HG02798 (cell line): Measurements from ENCODE around the gene HS1BP3.

Experiments
- ATAC-seq: cut with Tn5 transposase; IDR thresholded peaks from one replicate; pipeline ENCODE4 v1.9.1; 2021; ENCODE audit warnings: mild to moderate bottlenecking; ENCODE audit not compliant: unreplicated experiment, poor library complexity

HS1BP3 gene

GRCh38 chr2:20675701-20676352 is 24.9 kb upstream of the HS1BP3 start:
- peak; percentile 76 for ATAC-seq

DNA sequence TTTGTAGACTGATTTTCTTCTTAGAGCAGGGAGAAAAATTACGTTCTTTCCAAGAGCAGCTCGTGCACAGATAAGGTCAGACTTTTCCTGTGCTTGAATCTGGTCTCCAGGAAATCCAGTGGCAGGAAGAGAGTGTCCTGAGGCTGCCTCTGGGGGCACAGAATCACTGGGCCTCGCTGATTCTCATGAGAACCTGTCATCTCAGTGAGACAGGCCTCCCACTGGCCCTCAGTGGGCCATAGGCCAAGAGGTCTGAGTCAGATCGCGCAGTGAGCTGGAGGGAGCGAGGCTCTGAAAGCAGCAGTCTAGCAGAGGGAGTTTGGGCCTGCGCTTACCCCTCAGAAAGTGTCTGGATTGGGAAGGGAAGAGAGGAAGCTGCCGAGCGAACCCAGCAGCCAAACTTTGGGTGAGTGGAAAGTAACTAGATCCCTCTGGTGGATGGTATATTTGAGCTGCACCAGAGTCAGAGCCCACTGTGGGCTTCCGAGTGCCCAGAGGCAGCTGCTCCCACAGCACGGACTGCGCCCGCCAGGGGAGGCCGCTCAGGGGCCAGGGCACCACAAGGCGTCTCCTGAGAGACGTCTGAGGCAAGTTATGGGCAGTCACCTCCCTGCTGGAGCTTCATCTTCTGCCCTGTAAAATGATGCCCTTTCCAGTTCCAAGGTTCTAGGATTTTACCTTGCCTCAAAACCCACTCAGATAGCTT is 24.2 kb upstream of the HS1BP3 start:
- ATAC-seq, result no peak

- ATAC-seq, result no peak
These were observed 23.5 kb upstream of the HS1BP3 start for GRCh38 chr2:20674309-20674965.

GRCh38 chr2:20673686-20674308 is 22.9 kb upstream of the HS1BP3 start:
- ATAC-seq, result no peak

DNA sequence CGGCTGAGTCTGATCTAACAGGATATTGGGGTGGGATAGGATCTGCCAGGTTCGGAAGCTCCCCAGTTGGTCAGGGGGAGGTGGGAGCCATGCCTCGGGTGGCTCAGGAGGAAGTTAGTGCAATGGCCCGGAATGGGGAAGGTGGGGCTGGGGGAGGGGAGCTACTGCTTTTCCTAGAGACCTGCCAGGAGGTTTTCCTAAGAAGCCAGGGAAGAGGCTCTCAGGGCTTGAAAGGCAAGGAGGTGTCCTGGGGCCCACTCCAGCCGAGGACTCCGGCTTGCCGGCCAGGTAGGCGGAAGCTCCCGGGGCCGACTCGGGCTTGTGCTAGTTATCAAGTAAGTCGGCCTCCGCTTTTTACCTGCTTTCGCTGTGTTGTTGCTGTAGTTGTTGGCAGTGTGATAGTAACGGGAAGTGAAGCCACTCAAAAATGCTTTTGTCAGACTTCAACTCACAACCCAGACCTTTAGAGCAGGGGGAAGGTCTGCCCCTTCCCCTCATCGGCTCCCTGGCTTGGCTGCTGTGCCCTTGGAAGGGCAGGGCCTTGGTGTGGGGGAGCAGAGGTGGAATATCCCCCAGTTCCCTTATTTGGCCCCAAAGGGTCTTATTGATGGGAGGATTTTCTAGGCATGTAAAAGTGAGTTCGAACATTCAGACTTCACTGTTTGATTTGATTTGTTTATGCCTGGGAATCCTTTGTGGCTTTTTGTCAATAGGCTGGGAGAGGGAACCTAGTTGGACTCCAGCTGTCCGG is 21.5 kb upstream of the HS1BP3 start:
- no peak for ATAC-seq

GRCh38 chr2:20671736-20672080 is 20.8 kb upstream of the HS1BP3 start:
- no peak for ATAC-seq

DNA sequence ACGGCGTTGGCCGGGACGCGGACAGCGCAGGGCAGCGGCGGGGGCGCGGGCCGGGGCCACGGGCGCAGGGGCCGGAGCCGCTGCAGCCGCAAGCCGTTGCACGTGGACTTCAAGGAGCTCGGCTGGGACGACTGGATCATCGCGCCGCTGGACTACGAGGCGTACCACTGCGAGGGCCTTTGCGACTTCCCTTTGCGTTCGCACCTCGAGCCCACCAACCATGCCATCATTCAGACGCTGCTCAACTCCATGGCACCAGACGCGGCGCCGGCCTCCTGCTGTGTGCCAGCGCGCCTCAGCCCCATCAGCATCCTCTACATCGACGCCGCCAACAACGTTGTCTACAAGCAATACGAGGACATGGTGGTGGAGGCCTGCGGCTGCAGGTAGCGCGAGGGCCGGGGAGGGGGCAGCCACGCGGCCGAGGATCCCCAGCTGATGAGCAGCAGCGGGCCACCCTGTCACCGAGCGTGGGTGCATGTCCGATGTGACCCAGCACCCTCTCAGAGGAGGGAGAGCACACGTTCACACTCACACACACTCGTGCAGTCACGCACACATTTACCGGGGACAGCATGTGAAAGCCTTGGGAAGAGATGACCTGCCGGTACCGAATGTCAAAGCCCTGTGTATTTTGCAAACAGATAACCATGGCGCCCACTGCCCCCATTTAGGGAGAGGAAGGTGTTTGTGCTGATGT is 20.3 kb upstream of the HS1BP3 start:
- no peak for ATAC-seq

- ATAC-seq, result no peak
These were observed 19.6 kb upstream of the HS1BP3 start for GRCh38 chr2:20670315-20671035.

GRCh38 chr2:20669562-20670314 is 18.8 kb upstream of the HS1BP3 start:
- no peak for ATAC-seq

DNA sequence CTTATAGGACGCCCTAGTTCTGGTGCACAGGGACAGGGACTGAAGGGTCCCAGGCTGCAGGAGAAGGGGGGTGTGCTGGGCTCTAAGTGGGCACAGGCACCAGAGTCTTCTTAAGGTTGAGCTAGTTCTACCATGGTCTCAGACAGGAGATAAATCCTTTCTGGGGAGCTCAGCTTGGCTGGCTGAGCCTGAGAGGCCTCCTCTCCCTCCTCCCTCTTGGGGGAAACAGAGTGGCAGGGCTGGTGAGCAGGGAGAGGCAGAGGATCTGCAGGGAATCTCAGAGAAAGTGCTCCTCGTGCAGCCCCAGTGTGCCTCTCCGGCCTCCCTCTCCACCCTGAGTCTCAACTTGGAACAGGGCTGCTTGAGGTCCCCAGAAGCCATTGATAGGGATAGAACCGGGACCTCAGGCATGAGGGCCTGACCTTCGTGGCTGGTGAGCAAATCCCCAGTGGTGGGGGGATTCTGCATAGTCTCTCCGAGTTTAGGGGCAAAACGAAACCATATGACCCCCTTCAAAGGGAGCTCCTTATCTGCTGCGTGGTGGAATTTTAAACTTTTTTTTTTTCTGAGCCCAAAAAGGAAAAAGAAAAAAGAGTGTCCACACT is 18.1 kb upstream of the HS1BP3 start:
- ATAC-seq, result no peak

DNA sequence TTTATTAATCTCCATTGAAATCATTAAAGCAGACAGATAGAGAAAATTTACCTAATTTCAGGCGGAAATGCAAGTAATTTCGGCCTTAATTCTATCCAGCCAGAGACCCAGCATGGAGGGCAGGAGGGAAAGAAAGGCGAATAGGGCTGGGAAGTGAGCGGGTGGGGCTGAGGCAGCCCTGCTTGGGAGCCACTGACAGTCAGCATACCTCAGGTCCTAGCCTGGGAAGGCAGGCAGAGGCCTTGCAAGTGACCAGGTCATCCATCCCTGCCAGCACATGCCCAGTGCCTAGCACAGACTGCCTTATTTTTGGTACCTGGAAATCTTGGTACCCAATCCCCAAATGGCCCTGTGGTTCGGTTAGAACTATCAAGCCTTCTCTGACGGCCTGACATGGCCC is 17.6 kb upstream of the HS1BP3 start:
- ATAC-seq, result no peak

- no peak for ATAC-seq
These were observed 16.9 kb upstream of the HS1BP3 start for GRCh38 chr2:20667531-20668401.

GRCh38 chr2:20667151-20667530 is 16.2 kb upstream of the HS1BP3 start:
- ATAC-seq, result no peak

DNA sequence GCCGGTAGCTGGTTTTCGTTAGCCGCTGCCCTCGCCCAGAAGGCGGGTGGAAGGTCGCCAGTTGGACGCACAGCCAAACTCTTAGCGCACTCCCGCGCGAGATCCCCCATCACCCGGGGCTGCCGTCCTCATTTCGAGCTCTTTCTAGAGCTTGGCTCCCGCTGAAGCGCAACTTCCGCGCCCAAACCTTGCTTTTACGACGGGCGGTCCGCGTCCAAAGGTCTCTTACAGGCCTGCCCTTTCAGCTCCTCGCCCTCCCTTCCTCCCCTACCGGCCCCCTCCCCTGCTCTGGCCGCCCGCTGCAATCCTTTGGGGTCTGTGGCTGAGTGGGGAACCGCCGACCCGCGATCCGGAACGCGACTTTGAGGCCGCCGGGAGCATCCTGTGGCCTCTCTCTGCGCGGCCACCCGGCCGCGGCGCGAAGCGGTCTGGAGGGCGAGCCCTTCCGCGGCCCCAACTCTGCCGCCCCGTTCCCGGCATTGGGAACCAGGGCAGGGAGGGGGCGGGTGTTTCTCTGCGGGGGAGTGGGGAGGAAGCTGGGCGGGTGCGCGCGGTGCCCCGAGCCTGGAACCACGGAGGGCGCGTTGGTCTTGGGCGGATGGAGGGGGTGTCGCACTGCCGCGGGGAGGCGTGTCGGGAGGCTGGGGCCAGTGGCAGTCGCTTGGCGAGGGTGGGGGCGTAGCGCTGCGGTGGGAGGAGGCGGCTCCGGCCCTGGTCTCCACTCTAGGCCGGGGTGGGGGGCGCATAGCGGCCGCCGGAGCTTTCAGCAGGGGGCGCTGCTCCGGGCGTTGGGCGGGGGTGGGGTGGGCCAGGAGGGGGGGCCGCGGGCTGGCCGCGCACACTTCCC is 15.6 kb upstream of the HS1BP3 start, which contains the start of gene GDF7:
Gene GDF7 (plus strand): TSS at position 841 of the 847 bp plus-strand sequence. CDS start 96 bp downstream, outside the sequence.
- ATAC-seq, result no peak

DNA sequence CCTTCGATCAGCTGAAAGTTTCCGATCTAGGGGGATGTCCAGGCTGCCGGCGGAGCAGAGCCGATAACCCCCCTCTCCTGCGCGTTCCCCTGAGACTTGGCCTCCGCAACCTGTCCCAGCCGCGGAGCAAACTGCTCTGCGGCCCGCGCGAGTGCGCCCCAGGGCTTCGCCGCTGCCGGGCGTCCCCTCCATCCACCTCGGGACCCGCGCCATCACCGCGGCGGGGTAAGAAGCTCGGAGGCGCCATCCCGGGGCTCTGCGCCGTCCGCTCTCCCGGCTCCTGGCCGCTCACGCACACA is 15.1 kb upstream of the HS1BP3 start:
- ATAC-seq, result no peak

DNA sequence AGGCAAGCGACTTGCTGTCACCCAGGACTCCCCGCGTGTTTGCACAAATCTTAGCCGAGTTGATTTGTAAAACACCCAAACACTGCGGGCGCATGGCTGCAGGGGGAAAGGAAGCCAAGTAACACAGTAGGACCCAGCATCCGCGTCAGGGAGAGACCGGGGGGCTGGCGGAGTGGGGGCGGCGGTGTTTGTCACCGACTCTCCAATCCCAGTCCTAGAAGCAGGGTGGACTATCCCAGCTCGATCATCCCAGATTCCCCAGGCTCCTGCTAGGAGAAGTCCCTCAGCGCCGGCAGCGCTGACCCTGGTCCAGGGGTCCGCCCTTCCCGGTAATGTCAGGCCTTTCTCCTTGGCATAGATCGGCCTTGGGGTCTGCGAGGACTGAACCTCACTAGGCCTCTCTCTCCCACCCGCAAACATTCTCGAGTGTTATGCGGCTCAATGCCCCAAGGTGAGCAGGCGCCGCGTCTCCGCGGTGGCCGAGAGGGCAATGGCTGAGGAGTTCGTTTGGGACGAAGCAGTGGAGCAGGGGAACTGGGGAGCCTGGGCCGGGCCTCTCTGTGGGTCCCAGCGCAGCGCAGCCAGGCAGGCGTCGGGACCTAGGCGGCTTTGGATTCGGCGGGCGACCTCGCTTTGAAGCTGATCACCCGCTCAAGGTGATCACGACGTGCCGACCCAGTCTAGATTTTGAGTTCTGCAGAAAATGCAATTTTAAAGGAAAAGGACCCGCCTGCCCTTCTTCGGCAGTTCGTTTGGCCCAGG is 14.5 kb upstream of the HS1BP3 start:
- ATAC-seq, result no peak
